GM08714 (cell line): ENCODE measurements around the gene ASAP2.

Experiments
- H3K4me3 ChIP-seq: fragments of 200-500 bp; sonication (Bioruptor generic); 2 replicates; pipeline ENCODE4 v1.5.1; 2014; ENCODE audit warnings: mild to moderate bottlenecking, low read length, inconsistent platforms
- ZNF274 ChIP-seq: IDR thresholded peaks from 2 replicates; pipeline ENCODE4 v1.6.1; 2012; ENCODE audit warnings: mild to moderate bottlenecking, low read depth, low read length

Gene ASAP2

GRCh38 chr2:9170458-9171130 lies 36.0 kb upstream of the ASAP2 start:
- H3K4me3 ChIP-seq: no peak overlapping the region
- TF ChIP-seq ZNF274: no peak

- no peak for TF ChIP-seq ZNF274
- no peak overlapping the region for H3K4me3 ChIP-seq
These were observed 31.7 kb upstream of the ASAP2 start for GRCh38 chr2:9174771-9175437.

DNA sequence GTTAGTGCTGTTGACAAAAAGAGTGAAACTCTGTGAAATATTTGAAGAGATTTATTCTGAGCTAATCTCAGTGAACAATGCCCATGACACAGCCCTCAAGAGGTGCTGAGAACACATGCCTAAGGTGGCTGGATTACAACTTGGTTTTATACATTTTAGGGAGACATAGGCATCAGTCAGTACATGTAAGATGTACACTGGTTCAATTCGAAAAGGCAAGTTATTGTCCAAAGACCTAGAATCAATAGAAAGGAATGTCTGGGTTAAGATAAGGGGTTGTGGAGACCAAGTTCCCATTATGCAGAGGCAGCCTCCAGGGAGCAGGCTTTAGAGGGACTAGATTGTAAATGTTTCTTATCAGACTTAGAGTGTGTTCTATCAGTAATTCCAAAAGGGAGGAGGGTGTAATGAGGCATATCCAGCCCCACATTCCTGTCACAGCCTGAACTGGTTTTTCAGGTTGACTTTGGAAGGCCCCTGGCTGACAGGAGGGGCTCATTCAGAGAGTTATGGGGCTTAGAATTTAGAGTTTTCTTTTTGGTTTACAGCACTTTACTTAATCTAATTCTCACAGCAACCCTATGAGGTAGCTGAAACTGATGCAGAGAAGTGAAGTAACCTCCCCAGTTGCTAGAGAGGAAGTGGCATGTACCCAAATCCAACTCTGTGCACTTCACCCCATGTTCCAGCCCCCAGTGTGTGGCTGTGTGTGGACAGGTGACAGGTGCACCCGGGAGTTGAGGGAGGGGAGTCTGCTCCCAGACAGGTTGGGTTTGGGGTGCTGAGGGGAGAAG lies 28.3 kb upstream of the ASAP2 start:
- TF ChIP-seq ZNF274: no peak
- no peak overlapping the region for H3K4me3 ChIP-seq

DNA sequence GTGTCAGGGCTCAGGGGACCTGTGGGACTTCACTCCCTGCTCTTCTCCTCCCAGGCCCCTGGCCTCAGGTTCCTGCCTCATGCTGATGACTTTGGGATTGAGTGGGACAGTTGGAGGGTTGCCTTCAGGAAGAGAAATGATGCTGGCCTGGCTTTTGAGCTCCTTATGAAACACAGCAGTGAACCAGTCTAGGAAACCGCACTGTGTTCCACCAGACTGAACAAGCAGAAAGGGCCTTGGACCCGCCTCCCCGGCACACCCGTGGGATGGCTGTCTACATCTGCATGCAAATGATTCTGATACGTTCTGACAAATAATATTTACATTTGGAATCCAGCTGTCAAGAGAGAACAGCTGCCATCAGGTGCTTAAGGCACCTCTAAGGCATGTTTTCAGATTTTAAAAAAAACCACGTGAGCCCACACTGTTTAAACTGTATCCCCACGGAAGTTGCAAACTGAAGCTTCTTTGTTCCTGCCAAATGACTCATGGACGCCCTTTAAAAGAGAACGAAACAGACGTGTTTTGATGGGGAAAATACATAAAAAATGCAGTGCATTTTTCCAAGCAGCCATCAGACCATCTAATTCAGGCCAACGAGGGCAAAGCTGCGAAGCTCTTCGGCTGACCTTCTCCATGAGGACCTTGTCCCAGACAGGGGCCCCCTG lies 27.6 kb upstream of the ASAP2 start:
- no peak for TF ChIP-seq ZNF274

GRCh38 chr2:9179572-9180201 lies 26.9 kb upstream of the ASAP2 start:
- no peak for TF ChIP-seq ZNF274
- no peak overlapping the region for H3K4me3 ChIP-seq

More for the DNA sequence above, 27.6 kb upstream of the ASAP2 start:
- H3K4me3 ChIP-seq: no peak overlapping the region

- H3K4me3 ChIP-seq: no peak overlapping the region
- no peak for TF ChIP-seq ZNF274
These were observed 22.3 kb upstream of the ASAP2 start for GRCh38 chr2:9184361-9184760.

- no peak overlapping the region for H3K4me3 ChIP-seq
- no peak for TF ChIP-seq ZNF274
These were observed 18.9 kb upstream of the ASAP2 start for GRCh38 chr2:9187620-9188214.

GRCh38 chr2:9188823-9189222 lies 17.8 kb upstream of the ASAP2 start:
- TF ChIP-seq ZNF274: no peak

GRCh38 chr2:9189901-9190300 lies 16.7 kb upstream of the ASAP2 start:
- no peak overlapping the region for H3K4me3 ChIP-seq
- no peak for TF ChIP-seq ZNF274

More at GRCh38 chr2:9188823-9189222, 17.8 kb upstream of the ASAP2 start:
- H3K4me3 ChIP-seq: no peak overlapping the region

- H3K4me3 ChIP-seq: no peak overlapping the region
- TF ChIP-seq ZNF274: no peak
These were observed 15.6 kb upstream of the ASAP2 start for GRCh38 chr2:9191041-9191481.

DNA sequence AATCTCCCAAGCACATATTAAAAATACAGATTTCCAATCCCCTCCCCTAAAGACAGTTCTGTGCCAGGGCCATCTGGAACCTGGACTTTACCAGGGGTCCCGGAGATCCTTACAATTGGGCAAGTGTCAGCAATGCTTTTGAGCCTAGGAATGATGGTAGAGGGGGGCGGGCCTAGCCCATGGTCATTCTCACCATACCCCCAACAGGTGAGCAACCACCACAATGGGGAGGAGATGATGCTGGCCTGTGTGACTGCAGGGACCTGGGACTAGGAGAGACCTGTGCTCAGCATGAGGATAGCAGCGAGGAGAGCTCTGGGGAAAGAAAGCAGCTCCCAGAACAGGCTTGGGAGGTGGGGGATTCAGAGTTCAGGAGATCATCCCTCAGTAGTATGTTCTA lies 13.9 kb upstream of the ASAP2 start:
- no peak for TF ChIP-seq ZNF274
- H3K4me3 ChIP-seq: no peak overlapping the region

DNA sequence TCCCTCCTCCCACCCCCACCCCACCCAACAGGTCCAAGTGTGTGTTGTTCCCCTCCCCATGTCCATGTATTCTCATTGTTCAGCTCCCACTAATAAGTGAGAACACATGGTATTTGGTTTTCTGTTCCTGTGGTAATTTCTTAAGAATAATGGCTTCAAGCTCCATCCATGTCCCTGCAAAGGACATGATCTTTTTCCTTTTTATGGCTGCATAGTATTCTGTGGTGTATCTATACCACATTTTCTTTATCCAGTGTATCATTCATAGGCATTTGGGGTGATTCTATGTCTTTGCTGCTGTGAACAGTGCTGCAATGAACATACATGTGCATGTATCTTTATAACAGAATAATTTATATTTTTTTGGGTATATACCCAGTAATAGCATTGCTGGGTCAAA lies 12.3 kb upstream of the ASAP2 start:
- no peak for TF ChIP-seq ZNF274

DNA sequence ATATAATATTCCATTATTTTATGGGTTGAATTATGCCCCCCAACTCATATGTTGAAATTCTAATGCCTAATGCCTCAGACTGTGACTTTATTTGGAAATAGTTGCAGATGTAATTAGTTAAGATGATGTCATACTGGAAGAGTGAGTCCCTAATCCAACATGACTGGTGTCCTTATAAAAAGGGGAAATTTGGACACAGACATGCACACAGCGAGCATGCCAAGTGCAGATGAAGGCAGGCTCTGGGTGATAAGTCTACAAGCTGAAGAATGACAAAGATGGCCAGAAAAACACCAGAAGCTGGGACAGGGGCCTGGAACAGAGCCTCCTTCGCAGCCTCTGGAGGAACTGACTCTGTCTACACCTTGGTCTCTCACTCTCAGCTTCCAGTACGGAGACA lies 10.0 kb upstream of the ASAP2 start:
- no peak overlapping the region for H3K4me3 ChIP-seq
- TF ChIP-seq ZNF274: no peak

More for the DNA sequence above, 12.3 kb upstream of the ASAP2 start:
- H3K4me3 ChIP-seq: no peak overlapping the region
